Measurements from ENCODE around the gene PIEZO1.
"Not testable (repeated sequence)": the region's sequence is repeated elsewhere in the genome, so short reads cannot be mapped to it uniquely, and the experiment has no call there.

Gene PIEZO1

DNA sequence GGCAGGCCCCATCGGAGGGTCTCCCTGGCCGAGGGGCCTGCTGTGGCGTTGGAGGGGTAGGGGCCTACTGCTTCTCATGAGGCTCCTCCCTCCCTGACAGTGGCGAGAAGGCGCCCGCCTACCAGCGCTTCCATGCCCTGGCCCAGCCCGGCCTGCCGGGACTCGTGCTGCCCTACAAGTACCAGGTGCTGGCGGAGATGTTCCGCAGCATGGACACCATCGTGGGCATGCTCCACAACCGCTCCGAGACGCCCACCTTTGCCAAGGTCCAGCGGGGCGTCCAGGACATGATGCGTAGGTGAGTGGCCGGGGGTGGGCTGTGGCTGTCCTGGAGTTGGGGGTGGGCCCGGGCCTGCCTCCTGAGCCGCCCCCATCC lies 20.3 kb upstream of the PIEZO1 start:
- DNase-seq (ENCODE audit: low read depth, low spot score), result no peak

DNA sequence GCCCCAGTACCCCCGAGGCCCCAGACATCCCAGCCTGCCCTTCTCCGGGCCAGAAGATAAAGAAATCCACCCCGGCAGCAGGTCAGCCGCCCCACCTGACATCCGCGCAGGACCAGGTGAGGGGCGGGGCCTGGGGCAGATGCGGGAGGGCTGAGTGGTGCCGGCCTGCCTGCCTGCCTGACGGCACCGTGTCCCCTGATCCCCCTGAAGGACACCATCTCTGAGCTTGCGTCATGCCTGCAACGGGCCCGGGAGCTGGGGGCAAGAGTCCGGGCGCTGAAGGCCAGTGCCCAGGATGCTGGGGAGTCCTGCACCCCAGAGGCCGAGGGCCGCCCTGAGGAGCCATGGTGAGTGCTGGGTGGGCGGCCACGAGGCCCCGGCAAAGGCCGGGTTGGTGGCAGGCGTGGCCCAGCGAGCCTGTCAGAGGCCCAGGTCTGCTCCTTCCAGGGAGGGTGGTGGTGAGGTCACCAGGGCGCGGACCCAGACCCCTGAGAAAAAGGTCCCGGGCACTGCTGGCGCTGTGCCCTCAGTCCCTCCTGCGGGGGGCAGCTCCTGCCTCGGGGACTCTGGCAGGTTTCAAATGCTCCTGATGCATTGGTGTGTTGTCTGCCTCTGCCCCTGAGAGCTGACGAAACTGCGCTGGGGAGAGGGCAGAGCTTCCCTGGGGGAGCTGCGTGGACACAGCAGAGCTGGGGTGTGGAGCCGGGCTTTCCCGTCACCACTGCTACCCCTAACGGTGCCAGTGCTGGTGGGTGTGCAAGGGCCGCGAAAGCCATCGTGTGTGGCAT lies 19.7 kb upstream of the PIEZO1 start:
- no peak for DNase-seq (ENCODE audit: low read depth, low spot score)

DNA sequence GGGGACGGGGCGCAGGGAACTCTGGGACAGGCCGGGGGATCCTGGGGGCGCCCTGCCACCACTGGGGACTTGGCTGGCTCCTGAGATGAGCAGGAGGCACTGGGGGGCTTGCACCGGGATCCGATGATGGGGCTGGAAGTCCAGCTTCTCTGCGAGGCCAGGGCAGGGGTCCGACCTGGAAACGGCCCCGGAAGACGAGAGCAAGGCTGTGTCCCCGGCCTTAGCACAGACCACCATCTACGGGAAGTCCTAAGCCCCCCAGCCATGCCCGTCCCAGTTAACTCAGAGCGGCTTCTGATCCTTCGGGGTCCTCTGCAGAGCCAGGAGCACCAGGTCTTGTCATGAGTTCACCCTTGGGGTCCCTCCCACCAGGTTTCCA lies 19.1 kb upstream of the PIEZO1 start:
- no peak for DNase-seq (ENCODE audit: low read depth, low spot score)

DNA sequence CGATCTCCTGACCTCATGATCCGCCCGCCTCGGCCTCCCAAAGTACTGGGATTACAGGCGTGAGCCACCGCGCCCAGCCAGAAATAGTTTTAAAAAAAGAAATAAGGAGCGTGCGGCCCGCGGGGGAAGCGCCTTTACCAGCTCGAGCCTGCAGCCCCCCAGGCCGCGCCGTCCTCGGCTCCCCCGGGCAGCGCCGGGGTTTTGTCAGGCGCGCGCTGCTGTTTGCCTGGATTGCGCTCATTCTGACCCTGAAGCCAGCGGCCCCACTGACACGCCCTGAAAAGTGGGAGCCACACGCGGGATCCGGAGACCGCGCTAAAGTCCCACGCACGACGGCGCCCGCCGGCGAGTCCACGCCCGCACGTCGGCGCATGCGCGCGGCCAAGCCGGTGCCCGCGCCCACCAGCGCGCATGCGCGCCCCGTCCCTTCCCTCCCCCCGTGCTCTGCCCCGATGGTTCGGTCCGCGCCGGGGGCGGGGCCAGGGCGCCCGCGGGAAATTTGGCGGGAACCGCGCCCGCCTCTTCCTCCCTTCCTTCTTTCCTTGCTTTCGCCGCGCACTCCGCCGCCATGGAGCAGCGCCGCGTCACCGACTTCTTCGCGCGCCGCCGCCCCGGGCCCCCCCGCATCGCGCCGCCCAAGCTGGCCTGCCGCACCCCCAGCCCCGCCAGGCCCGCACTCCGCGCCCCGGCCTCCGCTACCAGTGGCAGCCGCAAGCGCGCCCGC lies 18.4 kb upstream of the PIEZO1 start, which contains the start of gene CDT1:
Gene CDT1, plus strand, starts transcription at position 526 of the 724 bp plus-strand sequence. Its CDS starts 43 bp downstream, at position 569.
- DNase-seq (ENCODE audit: low read depth, low spot score), result peak; percentile 82

DNA sequence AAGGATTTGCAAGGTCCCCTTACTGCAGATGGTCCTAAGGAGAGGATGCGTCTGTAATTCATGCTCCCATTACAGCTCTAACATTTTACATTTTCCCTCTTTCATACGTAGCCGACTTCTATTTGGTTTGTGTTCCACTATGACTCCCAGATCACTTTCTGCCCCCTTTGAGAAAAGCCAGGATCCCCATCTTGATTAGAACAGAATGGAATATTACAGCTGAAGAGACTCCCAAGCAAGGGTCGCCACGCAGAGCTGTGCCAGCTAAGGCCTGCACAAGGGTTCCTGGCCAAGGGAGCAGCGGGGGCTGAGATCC lies 15.2 kb upstream of the PIEZO1 start:
- DNase-seq (ENCODE audit: low read depth, low spot score), result no peak

DNA sequence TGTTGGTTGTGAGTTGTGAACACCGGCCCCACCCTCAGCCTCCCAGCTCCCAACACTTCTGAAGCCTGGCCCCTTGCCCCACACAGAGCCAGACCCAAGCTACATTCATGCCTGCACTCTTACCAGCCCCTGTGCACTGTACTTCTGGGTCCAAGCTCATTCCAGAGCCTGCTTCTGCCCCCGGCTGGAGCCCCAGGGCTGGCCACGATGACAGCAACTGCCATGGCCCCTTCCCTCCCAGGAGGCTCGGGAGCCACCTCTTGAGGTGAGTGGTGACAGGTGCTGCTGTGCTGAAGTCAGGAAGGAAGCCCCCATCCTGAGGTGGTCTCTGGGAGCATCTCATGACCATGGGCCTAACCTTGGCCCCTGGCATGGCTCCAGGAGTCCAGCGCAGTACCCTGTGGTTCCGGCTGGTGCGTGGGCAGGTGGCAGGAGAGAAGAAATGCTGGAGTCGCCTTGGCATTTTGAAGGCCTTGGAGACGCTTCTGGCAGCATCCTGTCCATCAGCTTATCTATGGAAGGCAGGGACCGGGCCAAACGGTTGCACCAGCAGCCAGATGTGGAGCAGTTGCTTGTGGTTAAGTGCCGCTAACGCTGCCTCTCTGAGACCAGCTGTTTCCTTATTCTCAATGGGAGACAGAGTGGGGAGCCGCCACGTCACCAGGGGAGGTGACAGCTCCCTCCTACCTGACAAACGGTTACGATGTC lies 14.7 kb upstream of the PIEZO1 start:
- no peak for DNase-seq (ENCODE audit: low read depth, low spot score)

DNA sequence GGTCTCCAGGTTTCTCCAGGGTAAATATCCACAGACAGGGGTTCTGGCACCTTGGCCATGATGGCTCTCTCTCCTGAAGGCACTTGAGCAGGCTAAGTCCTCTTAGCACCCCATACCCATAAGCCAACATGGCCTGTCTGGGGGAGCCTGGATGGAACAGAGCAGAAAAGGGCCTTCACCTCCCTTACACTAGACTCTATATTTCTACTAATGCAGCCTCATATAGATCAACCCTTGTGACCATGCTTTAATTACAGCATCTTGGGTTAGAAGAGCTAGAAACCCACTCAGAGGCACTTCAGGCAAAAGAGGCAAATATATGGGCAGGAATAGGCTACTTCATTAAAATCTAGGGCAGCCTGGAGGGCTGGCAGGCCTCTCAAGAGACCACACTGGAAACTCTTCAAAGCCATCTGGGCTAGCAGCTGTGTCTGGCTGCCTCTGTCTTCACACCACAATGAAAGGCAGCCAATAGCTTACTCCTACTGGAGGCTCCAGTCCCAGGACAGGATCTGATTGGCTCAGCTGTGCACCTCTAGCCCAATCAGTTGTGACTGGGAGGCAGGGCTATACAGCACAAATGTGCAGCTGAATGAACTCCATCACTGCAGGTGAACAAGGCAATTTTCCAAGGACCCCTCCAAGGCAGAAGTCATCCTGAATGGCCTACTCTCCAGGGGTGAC lies 13.9 kb upstream of the PIEZO1 start:
- DNase-seq (ENCODE audit: low read depth, low spot score), result no peak

DNA sequence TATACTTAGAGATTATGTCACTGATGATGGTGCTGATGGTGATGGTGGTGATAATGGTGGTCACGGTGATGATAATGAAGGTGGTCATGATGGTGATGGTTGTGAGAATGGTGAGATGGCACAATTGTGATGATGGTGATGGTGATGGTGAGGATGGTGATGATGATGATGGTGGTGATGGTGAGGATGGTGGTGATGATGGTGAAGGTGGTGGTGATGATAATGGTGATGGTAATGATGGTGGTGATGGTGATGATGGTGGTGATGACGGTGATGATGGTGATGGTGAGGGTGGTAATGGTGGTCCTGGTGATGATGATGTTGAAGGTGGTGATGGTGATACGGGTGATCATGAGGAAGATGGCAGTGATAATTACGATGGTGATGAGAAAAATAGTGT lies 13.1 kb upstream of the PIEZO1 start:
- DNase-seq (ENCODE audit: low read depth, low spot score), result no peak

DNA sequence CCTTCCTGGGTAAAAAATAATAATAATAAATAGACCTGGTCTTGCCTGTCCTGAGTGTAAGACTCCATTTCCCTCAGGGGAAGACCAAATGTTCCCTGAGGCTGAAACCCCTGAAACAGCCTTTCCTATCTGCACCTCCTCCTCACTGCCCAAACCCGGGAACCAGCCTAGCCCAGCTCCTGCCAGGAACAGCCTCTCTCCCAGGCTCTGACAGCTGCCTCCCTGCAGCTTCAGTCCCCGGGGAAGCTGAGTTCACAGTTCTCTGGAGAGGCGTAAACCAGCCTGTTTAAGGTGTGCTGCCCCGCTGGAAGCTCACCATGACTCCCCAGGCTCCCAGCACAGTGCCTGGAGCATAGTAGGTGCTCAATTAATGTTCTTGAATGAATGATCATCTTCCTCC lies 11.3 kb upstream of the PIEZO1 start:
- no peak for DNase-seq (ENCODE audit: low read depth, low spot score)

DNA sequence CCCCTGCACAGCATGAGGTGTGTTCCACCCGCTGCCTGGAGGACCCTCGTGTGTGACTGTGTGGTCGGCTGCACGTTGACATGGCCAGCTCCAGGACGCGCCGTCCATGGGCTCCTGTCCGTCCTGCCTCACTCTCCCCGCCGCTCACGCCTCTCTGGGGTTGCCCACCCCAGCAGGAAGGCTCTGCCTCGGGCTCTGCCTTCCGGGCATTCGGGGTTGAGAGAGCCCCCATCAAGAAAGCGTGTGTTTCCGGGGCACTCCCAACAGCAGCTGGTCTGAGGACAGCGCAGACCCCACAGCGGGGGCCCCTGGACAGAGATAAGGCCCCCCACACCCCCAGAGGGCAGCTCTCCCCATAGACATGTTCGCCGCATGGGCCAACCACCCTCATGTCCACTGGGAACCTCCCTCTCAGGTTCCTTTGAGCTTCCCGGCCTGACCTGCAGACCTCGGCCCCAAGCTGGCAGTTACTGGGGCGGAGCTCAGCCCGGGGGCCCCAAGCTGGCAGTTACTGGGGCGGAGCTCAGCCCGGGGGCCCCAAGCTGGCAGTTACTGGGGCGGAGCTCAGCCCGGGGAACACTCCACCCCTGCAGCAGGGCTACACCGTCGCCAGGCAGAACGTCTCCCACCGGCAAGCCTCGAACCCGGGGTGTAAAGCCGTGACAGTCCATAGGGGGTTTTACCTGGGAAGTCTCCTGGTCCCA lies 8.4 kb upstream of the PIEZO1 start:
- no peak for DNase-seq (ENCODE audit: low read depth, low spot score)

DNA sequence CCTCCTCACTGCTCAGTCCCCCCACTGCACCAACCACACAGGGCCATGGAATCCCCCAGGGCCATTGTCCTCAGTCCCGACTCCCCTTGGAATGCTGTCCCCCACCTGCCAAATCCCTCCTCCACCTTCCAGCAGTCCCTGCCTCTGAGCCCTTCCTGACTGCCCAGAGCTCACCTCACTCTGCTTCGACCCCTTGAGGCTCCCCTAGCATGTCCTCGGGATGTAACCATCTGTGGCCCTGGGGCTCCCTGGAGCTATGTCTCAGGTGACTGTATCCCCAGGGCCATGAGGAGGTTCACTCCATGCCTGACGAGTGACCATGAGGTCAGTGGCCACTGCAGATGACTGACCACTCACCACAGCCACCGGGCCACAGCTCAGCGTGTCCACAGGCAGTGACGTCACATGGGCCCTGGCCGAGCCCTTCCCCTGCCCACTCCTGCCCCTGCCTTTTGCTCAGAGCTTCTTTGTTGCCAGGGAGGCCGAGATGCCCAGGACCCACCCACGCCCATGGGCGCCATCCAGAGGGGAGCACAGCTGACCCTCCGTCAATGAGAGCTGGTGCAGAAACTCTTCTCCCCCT lies 7.7 kb upstream of the PIEZO1 start:
- DNase-seq (ENCODE audit: low read depth, low spot score), result no peak

DNA sequence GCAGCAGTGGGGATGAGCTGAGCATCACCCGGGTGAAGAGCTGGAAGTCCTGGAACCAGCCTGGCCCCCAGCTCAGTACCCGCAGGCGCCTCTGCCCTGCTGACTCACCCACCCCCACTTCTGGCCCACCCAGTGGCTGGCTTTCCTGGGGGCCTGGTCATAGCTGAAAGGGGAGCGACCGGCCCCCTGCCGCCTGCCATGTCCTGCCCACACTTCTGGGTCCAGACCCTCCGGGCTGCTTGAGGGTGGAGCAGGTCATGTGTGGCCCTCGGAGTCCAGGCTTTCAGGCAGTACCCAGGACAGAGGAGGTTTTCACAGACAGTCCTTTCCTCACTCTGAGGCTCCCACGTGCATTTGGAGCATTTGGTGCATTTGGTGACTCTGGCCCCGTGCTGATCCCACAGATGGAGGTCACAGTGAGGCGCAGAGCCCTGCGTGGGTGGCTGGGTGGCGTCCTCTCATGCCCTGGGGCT lies 7.1 kb upstream of the PIEZO1 start:
- DNase-seq (ENCODE audit: low read depth, low spot score), result no peak

DNA sequence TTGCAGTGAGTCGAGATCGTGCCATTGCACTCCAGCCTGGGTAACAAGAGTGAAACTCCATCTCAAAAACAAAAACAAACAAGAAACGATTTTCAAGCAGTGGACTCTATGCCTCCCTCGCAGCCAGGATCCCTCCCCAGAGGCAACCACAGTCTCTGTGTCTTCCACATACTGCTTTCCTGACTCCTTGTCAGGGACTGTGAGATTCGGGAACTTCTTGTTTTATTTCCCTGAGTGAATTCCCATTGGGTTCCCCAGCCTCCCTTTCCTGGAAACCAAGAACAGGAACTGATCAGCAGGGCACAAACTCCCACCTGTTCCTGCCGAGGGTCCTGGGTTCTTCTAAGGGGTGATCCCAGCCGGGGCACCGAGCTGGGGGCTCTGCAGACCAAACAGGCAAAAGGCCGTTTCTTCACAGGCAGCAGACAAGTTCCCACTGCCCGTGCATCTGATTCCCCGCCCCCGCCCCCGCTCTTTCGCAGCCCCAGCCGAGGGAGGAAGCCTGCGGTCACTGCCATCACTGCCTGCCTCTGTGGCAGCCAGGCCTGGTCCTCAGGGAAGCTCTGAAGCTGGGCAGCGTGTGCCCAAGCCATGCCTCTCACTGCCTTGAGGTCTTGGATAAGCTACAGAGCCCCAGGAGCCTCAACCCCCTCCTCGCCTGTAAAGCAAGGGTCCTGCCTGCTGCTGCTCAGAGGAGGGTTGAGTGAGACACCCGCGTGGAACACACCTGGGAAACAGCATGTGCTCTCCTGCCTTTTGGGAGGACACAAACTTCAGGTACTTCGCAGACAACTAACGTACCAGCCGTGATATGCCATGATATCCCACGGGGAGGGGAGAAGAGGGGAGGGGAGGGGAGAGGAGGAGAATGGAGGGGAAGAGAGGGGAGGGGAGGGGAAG lies 5.5 kb upstream of the PIEZO1 start:
- no peak for DNase-seq (ENCODE audit: low read depth, low spot score)

DNA sequence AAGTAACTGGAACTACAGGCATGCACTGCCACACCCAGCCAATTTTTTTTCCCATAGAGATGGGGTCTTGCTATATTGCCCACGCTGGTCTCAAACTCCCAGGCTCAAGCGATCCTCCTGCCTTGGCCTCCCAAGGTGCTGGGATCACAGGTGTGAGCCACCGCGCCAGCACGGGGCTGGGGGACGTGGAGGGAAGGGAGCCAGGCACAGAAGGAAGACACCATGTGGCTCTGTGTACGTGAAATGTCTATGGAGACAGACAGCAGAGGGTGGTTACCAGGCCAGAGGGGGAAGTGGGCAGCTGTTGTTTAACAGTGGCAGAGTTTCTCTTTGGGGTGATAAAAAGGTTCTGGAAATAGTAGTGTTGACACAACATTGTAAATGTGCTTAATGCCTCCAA lies 4.6 kb upstream of the PIEZO1 start:
- no peak for DNase-seq (ENCODE audit: low read depth, low spot score)

DNA sequence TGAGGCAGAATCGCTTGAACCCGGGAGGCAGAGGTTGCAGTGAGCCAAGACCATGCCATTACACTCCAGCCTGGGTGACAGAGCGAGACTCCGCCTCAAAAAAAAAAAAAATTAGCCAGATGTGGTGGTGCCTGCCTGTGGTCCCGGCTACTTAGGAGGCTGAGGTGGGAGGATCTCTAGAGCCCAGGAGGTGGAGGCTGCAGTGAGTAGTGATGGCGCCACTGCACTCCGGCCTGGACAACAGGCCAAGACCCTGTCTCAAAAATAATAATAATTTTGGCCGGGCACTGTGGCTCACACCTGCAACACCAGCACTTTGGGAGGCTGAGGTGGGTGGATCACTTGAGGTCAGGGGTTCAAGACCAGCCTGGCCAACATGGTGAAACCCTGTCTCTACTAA lies 3.7 kb upstream of the PIEZO1 start:
- DNase-seq (ENCODE audit: low read depth, low spot score), result not testable (repeated sequence)

DNA sequence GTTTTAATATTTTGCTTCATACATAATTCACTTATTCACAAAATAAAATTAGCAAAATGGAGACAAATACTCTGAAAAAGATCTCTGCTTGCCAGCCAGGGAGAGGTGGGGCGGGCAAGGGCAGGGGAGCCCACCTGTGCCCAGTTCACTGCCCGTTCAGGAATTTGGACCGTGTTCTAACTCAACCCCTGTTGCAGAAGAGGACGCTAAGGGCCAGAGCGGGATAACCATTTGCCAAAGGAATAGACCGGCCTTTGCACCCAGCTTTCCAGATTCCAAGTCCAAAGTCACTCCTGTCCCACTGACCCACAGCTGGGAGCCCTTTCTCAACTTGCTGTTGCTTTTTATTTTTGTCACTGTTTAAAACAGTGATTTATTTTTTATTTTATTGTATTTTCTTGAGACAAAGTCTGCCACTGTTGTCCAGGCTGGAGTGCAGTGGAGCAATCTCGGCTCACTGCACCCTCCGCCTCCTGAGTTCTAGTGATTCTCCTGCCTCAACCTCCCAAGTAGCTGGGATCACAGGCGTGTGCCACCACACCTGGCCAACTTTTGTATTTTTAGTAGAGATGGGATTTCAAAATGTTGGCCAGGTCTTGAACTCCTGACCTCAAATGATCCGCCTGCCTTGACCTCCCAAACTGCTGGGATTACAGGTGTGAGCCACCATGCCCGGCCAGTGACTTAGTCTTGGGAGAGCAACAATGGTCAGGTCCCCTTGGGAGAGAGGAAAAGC lies 2.7 kb upstream of the PIEZO1 start:
- no peak for DNase-seq (ENCODE audit: low read depth, low spot score)

DNA sequence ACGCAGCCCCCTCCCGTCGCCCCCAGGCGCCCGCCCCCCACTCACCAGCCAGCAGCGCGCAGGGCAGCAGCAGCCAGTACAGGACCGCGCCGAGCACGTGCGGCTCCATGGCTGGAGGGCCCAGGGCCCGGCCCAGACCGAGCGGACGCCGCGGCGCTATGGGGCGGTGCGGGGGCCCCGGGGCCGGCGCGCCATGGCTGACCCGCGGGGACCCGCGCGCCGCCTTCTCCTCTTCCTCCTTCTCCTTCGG lies 239 bp downstream of the PIEZO1 start:
- DNase-seq (ENCODE audit: low read depth, low spot score), result no peak

DNA sequence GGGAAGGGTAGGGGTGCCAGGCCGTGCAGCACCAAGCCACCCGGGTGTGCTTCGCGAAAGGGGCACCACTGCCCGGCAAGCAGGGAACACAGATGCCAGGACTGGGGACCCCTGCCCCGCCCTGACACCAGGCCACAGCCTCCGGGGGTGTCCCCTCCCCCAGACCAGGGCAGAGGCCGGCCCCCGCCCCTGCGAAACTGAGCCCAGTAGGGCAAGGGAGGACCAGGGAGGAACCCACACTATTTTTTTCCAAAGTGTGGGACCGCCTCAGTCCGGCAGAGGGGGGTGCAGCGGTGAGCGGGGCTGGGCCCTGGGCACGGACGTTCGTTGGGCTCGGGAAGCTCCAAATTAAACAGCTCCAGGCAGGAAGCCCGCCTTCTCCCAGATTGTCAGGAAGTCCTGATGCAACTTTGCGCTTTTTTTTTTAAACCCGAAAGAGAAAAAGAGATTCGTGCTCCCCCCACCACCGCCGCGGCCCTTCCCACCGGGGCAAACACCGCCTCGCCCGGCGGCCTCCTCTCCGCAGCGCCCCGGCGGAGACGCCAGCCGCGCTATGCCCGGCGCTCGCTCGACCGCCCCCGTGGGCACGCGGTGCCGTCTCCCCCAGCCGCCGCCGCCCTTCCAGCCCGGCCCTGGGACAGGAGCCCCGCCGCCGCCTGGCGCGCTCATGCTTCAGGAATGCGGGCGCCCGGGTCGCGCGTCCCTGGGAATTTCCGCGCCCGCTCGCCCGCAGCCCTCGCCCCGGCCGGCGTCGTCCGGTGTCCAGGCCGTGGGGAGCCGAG lies 755 bp downstream of the PIEZO1 start:
- DNase-seq (ENCODE audit: low read depth, low spot score), result peak; percentile 61
